Osteoblast (primary cell): Measurements from ENCODE around the gene DHRS7C. TPM values are rescaled to one million over a fixed set of nuclear protein-coding genes. Genes with fewer than 3 reads are reported as not detected.

ENCODE experiments used
- DNase-seq: peaks from one replicate; pipeline ENCODE4 v3.0.0; 2011; ENCODE audit warnings: low spot score, mixed read lengths; ENCODE audit not compliant: insufficient read length; ENCODE audit errors: missing footprints
- H2AFZ ChIP-seq: 2 replicates; pipeline ENCODE4 v1.6.0; 2011; ENCODE audit warnings: mild to moderate bottlenecking, low read length
- H3K27ac ChIP-seq: 2 replicates; pipeline ENCODE4 v1.5.1; 2011; ENCODE audit warnings: mild to moderate bottlenecking, low read depth, low read length, moderate library complexity
- H3K27me3 ChIP-seq: 2 replicates; pipeline ENCODE4 v1.6.0; 2012; ENCODE audit warnings: mild to moderate bottlenecking, control low read depth, inconsistent platforms, low read length, moderate library complexity; ENCODE audit not compliant: insufficient read depth
- H3K36me3 ChIP-seq: 2 replicates; pipeline ENCODE4 v1.5.1; 2011; ENCODE audit warnings: mild to moderate bottlenecking, low read length, control low read depth, moderate library complexity; ENCODE audit not compliant: insufficient read depth
- H3K4me1 ChIP-seq: 2 replicates; pipeline ENCODE4 v1.5.1; 2011; ENCODE audit warnings: mild to moderate bottlenecking, low read length, control low read depth, moderate library complexity; ENCODE audit not compliant: insufficient read depth
- H3K4me2 ChIP-seq: 2 replicates; pipeline ENCODE4 v1.6.0; 2011; ENCODE audit warnings: mild to moderate bottlenecking, low read length; ENCODE audit not compliant: insufficient read depth
- H3K4me3 ChIP-seq: fragments of 200-600 bp; sonication (generic); 3 replicates; pipeline ENCODE4 v1.5.1; 2012; ENCODE audit warnings: mild to moderate bottlenecking, low read length, inconsistent platforms; ENCODE audit not compliant: insufficient read depth
- H3K79me2 ChIP-seq: 2 replicates; pipeline ENCODE4 v1.6.0; 2012; ENCODE audit warnings: mild to moderate bottlenecking, low read length, control low read depth, inconsistent platforms; ENCODE audit not compliant: insufficient read depth
- H3K9me3 ChIP-seq: 2 replicates; pipeline ENCODE4 v1.5.1; 2011; ENCODE audit warnings: low read depth, low read length, control low read depth
- H4K20me1 ChIP-seq: 2 replicates; pipeline ENCODE4 v1.6.0; 2012; ENCODE audit warnings: mild to moderate bottlenecking, low read length, control low read depth; ENCODE audit not compliant: insufficient read depth
- CTCF ChIP-seq: IDR thresholded peaks from 2 replicates; pipeline ENCODE4 v1.5.1; 2011; ENCODE audit warnings: mild to moderate bottlenecking, low read depth, low read length, moderate library complexity; ENCODE audit errors: extremely low read depth
- total RNA-seq: library from RNA; depleted of rRNA; stranded (reverse); fragments of >200 nt; gene quantifications from 2 replicates; pipeline ENCODE4 v1.2.3, GENCODE V29; 2012

DHRS7C gene
- total RNA-seq, 1 donor: not detected

GRCh38 chr17:9825641-9826150 is 34.3 kb upstream of the DHRS7C start, which contains the start of gene GLP2R:
Gene GLP2R (plus strand): TSS chr17:9825924. CDS start chr17:9826064, 140 bp downstream.
- Histone ChIP-seq H4K20me1 (no peaks in the 10 kb centered on the region), H3K4me3 (no peak within 1 kb of the TSS), H3K36me3 (no peaks in the 10 kb centered on the region), H3K9me3 (no peaks in the 10 kb centered on the region), H2AFZ (no peak within 1 kb of the TSS), H3K27me3 (no peaks in the 10 kb centered on the region), H3K27ac (no peak within 1 kb of the TSS), H3K79me2 (no peaks in the 10 kb centered on the region), H3K4me1 (no peaks in the 10 kb centered on the region), H3K4me2 (no peak within 1 kb of the TSS)
- no peak for TF ChIP-seq CTCF
- DNase-seq: no peak

DNA sequence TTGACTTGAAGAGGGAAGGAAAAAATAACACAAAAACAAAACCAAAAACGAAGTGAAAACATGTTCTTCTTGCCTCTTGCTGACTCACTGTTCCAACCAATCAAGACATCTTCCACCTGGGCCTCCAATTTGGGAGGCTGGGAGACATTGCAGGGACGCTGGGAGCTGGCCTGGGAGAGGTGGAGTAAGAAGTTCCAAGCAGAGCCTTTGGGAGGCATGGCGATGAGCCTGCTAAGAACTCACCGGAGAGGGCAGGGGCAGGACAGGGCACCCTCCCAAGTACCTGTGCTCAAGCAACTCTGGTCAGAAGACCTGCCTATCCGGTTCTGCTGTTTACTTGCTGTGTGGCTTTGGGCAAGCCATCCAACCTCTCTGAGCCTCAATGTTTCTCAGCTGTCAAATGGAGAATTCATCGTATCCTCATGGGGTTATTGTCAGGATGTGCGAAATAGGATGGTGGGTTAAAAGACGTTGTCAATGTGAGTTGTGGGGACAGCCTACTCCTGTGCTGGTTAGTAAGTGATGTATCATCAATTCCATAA is 33.5 kb upstream of the DHRS7C start:
- Histone ChIP-seq H3K27ac (no peak overlapping the region), H3K4me2 (no peak overlapping the region), H3K4me3 (no peak overlapping the region), H3K36me3 (no peaks in the 10 kb centered on the region), H3K79me2 (no peaks in the 10 kb centered on the region), H3K27me3 (no peaks in the 10 kb centered on the region), H2AFZ (no peak overlapping the region), H3K9me3 (no peaks in the 10 kb centered on the region), H3K4me1 (no peaks in the 10 kb centered on the region), H4K20me1 (no peaks in the 10 kb centered on the region)
- no peak for TF ChIP-seq CTCF
- DNase-seq: no peak

DNA sequence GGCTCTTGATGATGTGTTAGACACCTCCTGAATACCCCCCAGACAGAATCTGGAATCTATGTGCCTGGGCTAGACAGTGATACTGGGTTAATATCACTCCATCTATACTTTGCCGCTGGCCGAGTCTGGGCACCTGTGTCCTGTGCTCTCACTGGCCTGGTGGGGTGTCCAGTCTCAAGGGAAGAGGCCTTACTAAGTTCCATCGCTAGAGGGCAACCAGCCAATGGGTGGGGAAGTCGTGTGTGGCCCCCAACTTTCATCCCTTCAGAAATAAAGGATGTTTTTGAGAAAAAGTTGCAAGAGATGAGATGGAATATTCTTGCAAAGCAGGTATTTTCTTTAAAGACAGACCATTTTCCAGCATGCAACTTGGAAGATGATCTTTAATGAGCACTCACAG is 32.7 kb upstream of the DHRS7C start:
- H4K20me1 ChIP-seq: no peaks in the 10 kb centered on the region
- H2AFZ ChIP-seq: no peak overlapping the region
- H3K36me3 ChIP-seq: no peaks in the 10 kb centered on the region
- no peak for DNase-seq
- no peak overlapping the region for H3K4me3 ChIP-seq
- TF ChIP-seq CTCF: no peak
- H3K27me3 ChIP-seq: no peaks in the 10 kb centered on the region
- H3K79me2 ChIP-seq: no peaks in the 10 kb centered on the region
- H3K27ac ChIP-seq: no peak overlapping the region
- H3K9me3 ChIP-seq: no peaks in the 10 kb centered on the region
- H3K4me1 ChIP-seq: no peaks in the 10 kb centered on the region
- H3K4me2 ChIP-seq: no peak overlapping the region

GRCh38 chr17:9821921-9822320 is 30.5 kb upstream of the DHRS7C start, which contains the start of gene GSG1L2:
Gene GSG1L2 (minus strand): TSS chr17:9822079. CDS start chr17:9822071, 8 bp downstream.
- H3K36me3 ChIP-seq: no peaks in the 10 kb centered on the region
- no peaks in the 10 kb centered on the region for H3K4me1 ChIP-seq
- H3K4me3 ChIP-seq: no peak within 1 kb of the TSS
- no peaks in the 10 kb centered on the region for H3K9me3 ChIP-seq
- H2AFZ ChIP-seq: no peak within 1 kb of the TSS
- no peak within 1 kb of the TSS for H3K27ac ChIP-seq
- no peaks in the 10 kb centered on the region for H3K79me2 ChIP-seq
- no peak within 1 kb of the TSS for H3K4me2 ChIP-seq
- H4K20me1 ChIP-seq: no peaks in the 10 kb centered on the region
- DNase-seq: no peak
- no peaks in the 10 kb centered on the region for H3K27me3 ChIP-seq
- TF ChIP-seq CTCF: no peak
